Ectodermal cell (in vitro differentiated cells): ENCODE results near the gene ANKS3.
A peak's percentile ranks its signal among the peaks of the same experiment; 100 is the strongest.
"Not testable (repeated sequence)": the region's sequence is repeated elsewhere in the genome, so short reads cannot be mapped to it uniquely, and the experiment has no call there.

Source experiments
- H3K27ac ChIP-seq: 2 replicates; pipeline ENCODE4 v1.7.0; 2013; ENCODE audit warnings: mild to moderate bottlenecking, low read depth, low read length; ENCODE audit not compliant: insufficient read depth, poor library complexity, severe bottlenecking
- H3K27me3 ChIP-seq: 2 replicates; pipeline ENCODE4 v1.7.0; 2013; ENCODE audit warnings: mild to moderate bottlenecking, low read length; ENCODE audit not compliant: insufficient read depth, control insufficient read depth, poor library complexity, severe bottlenecking
- H3K36me3 ChIP-seq: one replicate; pipeline ENCODE4 v1.7.0; 2013; ENCODE audit warnings: low read length; ENCODE audit not compliant: control insufficient read depth, insufficient read depth
- H3K4me1 ChIP-seq: one replicate; pipeline ENCODE4 v1.7.0; 2013; ENCODE audit warnings: low read length; ENCODE audit not compliant: control insufficient read depth, insufficient read depth
- H3K4me3 ChIP-seq: 2 replicates; pipeline ENCODE4 v1.7.0; 2013; ENCODE audit warnings: low read depth, low read length, control low read depth; ENCODE audit not compliant: insufficient read depth
- H3K9me3 ChIP-seq: 2 replicates; pipeline ENCODE4 v1.7.0; 2013; ENCODE audit warnings: mild to moderate bottlenecking, low read length, moderate library complexity; ENCODE audit not compliant: control insufficient read depth
- WGBS, 2 experiments: methylation state at CpG; one replicate each; pipeline ENCODE4 v1.1.7; 2013; ENCODE audit warnings: missing lambda C conversion rate in 2 of 2; 5-methylcytosine and 5-hydroxymethylcytosine counted together

The ANKS3 gene

DNA sequence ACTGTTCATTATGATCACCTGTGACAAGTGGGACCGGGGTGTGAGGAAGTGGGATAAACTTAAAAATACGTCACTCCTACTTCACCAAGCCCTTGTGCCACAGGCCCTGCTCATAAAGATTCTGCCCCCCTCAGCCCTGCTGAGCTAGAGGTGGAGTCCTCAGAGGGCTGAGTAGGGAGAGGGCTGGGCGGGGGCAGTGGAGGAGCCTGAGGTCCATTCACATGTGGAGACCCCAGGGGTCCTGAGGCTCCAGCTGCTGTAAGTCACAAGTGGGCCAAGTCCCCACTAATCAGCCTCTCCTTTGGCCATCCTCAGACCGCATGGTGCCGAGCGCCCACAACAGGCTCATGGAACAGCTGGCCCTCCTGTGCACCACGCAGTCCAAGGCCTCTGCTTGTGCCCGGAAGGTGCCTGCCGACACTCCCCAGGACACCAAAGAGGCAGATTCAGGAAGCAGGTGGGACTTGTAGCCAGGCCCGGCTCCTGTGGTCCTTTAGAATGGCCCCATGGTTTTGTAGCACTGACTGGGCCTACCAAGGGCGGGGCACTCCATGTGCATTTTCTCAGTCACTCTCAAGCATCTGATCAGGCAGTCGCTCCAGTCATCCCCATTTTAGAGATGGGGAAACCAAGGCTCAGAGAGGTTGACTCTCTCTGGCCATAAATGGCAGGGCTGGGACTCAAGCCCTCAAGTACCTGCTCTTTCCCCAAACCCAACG is 10.6 kb upstream of the ANKS3 start:
- H3K9me3 ChIP-seq = no peaks in the 10 kb centered on the region
- H3K4me3 ChIP-seq = no peak overlapping the region
- H3K27ac ChIP-seq = no peak overlapping the region
- H3K27me3 ChIP-seq = no peaks in the 10 kb centered on the region
- 79 to 83% methylated on average over 11 to 13 of the region's 13 CpGs for WGBS, 2 experiments
- peaks cover 15% of the 10 kb centered on the region for H3K4me1 ChIP-seq
- no peaks in the 10 kb centered on the region for H3K36me3 ChIP-seq

DNA sequence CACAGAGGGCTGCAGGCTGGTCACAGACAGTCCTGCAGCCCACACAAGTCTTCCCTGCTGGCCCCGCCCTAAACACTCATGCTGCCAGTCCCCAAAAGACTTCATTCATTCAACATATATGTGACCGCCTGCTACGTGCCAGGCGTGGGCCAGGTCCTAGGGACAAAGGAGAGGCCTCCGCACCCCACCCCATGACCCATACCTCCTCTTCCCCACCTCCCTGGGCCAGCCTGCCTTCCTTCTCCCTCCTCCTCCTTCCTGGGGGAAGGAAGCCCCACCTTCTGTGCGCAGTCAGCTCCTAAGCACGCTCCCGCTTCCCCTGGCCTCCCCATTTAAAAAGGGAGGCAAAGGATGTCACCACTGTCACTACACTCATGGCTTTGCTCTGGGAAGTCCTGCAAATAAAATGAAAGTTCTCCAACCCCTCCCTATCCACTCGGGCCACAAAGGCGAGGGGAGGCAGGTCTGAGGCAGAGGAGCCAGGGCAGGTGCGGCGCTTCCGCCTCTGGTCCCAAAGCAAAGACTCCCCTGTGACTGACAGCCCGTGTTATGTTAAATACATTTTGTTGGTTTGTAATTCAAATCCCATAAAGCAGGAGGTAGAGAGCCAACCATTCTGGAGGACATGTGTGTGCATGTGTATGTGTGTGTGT is 9.3 kb upstream of the ANKS3 start:
- Histone ChIP-seq H3K4me1 (peaks cover 15% of the 10 kb centered on the region), H3K36me3 (no peaks in the 10 kb centered on the region), H3K9me3 (no peaks in the 10 kb centered on the region), H3K4me3 (no peak overlapping the region), H3K27ac (no peak overlapping the region), H3K27me3 (no peaks in the 10 kb centered on the region)
- 75 to 82% methylated on average over 14 of the region's 14 CpGs for WGBS, 2 experiments

DNA sequence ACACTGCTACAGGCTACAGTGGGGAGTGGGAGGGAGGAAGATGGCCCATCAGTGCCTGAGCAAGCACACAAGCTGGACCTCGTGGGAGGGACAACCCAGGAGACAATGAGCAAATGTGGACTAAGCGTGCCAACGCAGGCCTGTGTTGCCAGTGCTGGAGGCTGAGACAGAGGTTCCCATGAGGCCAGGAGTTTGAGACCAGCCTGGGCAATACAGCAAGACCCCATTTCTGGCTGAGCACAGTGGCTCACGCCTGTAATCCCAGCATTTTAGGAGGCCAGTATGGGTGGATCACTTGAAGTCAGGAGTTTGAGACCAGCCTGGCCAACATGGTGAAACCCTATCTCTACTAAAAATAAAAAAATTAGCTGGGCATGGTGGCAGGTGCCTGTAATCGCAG is 4.3 kb upstream of the ANKS3 start:
- not testable (repeated sequence) for H3K27me3 ChIP-seq, H3K36me3 ChIP-seq, H3K4me1 ChIP-seq, H3K4me3 ChIP-seq, H3K9me3 ChIP-seq, H3K27ac ChIP-seq
- 88 to 92% methylated on average over 5 of the region's 5 CpGs for WGBS, 2 experiments

DNA sequence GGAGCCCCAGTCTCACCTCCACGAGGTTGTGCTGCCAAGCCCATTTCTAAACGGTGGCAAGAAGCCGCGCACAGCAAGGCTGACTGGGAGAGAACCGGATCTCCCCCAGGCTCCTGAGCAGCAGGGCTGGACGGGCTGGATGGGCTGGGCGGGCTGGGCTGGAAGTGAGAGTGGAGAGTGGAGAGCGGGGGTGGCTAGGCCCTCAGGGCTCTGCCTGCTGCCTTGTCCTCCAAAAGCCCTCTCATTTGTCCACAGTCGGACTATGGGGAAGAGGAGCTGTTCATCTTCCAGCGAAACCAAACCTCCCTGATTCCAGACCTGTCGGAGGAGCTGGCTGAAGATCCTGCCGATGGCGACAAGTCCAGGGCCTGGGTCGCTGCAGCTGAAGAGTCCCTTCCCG is 3.5 kb upstream of the ANKS3 start:
- Histone ChIP-seq H3K4me1 (no peaks in the 10 kb centered on the region), H3K36me3 (no peaks in the 10 kb centered on the region), H3K27me3 (no peaks in the 10 kb centered on the region), H3K27ac (no peak overlapping the region), H3K9me3 (no peaks in the 10 kb centered on the region), H3K4me3 (no peak overlapping the region)
- 84 to 85% methylated on average over 15 of the region's 15 CpGs for WGBS, 2 experiments

DNA sequence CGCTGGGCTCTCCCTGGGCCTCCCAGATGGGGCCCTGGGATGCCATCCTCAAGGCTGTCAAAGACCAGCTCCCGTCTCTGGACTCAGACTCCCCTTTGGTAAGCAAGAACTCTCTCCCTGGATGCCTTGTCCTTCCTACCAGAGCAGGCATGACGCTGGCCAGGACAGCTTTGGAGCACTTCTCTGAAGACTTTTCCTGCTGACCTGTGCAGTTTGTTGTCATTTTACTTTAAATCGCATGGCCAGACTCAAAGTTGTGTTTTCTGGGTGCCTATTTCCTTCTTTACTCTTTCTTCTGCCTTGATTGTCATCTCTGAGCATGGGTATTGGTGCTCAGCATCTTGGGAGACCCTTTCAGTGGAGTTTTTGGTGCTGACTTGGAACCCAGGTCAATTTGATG is 2.5 kb upstream of the ANKS3 start:
- Histone ChIP-seq H3K9me3 (no peaks in the 10 kb centered on the region), H3K27me3 (no peaks in the 10 kb centered on the region), H3K36me3 (no peaks in the 10 kb centered on the region), H3K4me1 (no peaks in the 10 kb centered on the region), H3K27ac (no peak overlapping the region), H3K4me3 (no peak overlapping the region)
- WGBS, 2 experiments = 90 to 92% methylated on average over 4 of the region's 4 CpGs

DNA sequence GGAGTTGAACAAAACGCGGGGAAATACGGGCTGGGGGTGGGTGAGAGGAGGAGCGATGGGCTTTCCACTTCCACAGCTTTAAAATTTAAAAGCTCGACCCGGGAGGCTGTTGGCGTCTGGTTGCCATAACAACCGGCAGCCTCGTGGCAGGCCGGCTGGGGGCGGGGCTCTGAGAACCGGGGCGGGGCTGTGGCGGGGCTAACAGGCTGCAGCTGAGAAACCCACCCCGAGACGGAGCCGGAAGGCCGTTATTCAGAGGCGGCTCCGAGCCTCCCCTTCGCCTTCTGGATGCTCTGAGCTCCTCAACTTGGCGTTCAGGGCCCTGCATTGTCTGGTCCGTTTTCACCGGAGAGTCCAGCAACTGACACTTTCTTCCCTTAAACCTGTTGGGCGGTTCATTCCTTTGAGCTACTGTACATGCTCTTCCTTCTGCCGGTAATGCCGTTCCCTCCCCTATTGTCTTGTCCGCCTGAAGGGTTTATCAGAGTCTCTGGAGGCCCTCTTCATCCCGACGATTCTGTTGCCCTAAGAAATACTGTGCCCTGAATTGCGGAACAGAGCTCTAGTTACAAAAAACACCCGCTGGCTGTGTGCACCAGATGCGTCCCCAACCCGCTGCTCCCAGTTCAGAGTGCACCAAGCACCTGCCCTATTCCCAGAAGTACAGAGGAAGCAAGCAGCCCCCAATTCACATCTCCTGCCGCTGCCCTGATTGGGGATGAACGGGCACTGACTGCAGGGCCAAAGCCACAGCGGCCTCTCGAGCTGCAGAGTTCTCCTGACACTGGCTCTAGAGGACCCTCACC is 862 bp upstream of the ANKS3 start:
- peak overlapping the region; percentile 94 for H3K27ac ChIP-seq
- H3K9me3 ChIP-seq = no peaks in the 10 kb centered on the region
- H3K27me3 ChIP-seq = no peaks in the 10 kb centered on the region
- H3K4me3 ChIP-seq = peak overlapping the region; percentile 90
- peaks cover 4% of the 10 kb centered on the region for H3K36me3 ChIP-seq
- 16 to 17% methylated on average over 38 of the region's 38 CpGs for WGBS, 2 experiments
- no peaks in the 10 kb centered on the region for H3K4me1 ChIP-seq

DNA sequence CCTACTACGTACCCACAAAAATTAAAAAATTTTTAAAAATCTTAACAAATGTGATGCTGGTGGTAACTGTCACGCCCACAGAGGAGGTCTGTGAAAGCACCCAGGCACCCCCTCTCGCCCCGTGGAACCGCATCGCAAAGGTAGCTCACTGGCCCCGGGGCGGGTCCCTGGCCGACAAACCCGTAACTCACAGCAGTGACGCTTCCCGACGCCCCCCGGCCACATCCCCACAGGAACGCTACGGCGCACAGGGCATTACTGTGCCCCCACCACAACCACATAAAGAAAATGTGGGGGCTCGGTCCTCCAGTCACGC is 366 bp downstream of the ANKS3 start:
- peak overlapping the region; percentile 94 for H3K27ac ChIP-seq
- H3K4me1 ChIP-seq = no peaks in the 10 kb centered on the region
- 0% methylated on average over 19 of the region's 19 CpGs for WGBS, 2 experiments
- H3K4me3 ChIP-seq = peak overlapping the region; percentile 90
- H3K36me3 ChIP-seq = peaks cover 10% of the 10 kb centered on the region
- H3K27me3 ChIP-seq = no peaks in the 10 kb centered on the region
- no peaks in the 10 kb centered on the region for H3K9me3 ChIP-seq

DNA sequence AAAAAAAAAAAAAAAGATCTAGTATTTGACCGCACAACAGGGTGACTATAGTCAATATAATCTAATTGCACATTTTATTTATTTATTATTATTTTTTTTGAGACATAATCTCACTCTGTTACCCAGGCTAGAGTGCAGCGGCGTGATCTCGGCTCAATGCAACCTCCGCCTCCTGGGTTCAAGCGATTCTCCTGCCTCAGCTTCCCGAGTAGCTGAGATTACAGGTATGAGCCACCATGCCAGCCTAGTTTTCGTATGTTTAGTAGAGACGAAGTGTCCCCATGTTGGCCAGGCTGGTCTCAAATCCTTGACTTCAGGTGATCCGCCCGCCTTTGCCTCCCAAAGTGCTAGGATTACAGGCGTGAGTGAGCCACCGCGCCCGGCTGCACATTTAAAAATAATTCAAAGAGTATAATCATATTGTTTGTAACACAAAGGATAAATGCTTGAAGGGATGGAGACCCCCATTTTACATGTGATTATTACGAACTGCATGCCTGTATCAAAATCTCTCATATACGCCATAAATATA is 794 bp downstream of the ANKS3 start:
- no peaks in the 10 kb centered on the region for H3K4me1 ChIP-seq
- no peaks in the 10 kb centered on the region for H3K27me3 ChIP-seq
- H3K36me3 ChIP-seq = peaks cover 10% of the 10 kb centered on the region
- H3K9me3 ChIP-seq = no peaks in the 10 kb centered on the region
- H3K27ac ChIP-seq = no peak overlapping the region
- peak overlapping the region; percentile 90 for H3K4me3 ChIP-seq
- WGBS, 2 experiments = 22 to 30% methylated on average over 13 to 16 of the region's 17 CpGs

DNA sequence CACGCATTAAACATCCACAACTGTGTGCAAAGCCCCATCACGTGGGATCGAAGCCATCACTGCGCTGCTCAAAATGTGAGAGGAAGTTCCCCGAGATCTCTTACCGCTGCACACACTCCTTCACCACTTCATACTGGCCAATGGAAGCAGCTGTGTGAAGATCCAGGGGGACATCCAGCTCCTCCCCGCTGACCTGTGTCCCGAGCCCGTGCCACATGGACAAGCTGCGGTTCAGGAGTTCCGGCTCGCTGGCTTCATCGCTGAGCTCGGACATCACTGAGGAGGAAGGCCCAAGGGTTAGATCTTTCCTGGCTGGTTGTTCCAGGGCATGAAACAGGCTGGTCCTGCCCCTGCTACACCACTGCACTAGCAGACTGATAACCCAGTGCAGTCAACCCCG is 4.2 kb downstream of the ANKS3 start:
- H3K4me1 ChIP-seq = no peaks in the 10 kb centered on the region
- H3K27me3 ChIP-seq = no peaks in the 10 kb centered on the region
- no peak overlapping the region for H3K4me3 ChIP-seq
- H3K9me3 ChIP-seq = no peaks in the 10 kb centered on the region
- WGBS, 2 experiments = 95 to 96% methylated on average over 15 of the region's 15 CpGs
- H3K36me3 ChIP-seq = peaks cover 16% of the 10 kb centered on the region
- H3K27ac ChIP-seq = no peak overlapping the region

DNA sequence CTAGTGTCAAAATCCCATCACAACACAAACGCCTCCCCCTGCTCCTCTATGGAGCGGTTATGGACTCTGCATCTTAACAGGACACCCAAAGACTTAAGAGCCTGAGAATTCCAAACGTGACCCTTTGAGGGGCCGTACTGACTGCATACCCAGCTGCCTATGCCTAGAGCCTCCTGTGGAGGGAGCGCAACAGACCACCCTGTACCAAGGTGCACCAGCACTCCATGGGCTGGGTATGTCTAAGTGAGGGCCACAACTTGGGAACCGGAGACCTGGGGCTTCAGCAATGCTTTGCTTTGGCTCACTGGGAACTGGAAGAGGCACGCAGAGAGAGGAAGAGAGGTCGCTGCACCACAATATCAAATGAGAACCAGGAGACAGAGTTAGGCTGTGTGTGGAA is 5.4 kb downstream of the ANKS3 start:
- Histone ChIP-seq H3K27ac (no peak overlapping the region), H3K9me3 (no peaks in the 10 kb centered on the region), H3K27me3 (no peaks in the 10 kb centered on the region), H3K4me3 (no peak overlapping the region), H3K4me1 (no peaks in the 10 kb centered on the region), H3K36me3 (peaks cover 22% of the 10 kb centered on the region)
- WGBS, 2 experiments = 92 to 93% methylated on average over 8 of the region's 8 CpGs
